NCI-H82 treated with DMSO at 0.1 percent for 48 hours (cell line): ENCODE data around the gene MCM5.
"Not testable (repeated sequence)": the region's sequence is repeated elsewhere in the genome, so short reads cannot be mapped to it uniquely, and the experiment has no call there.

ENCODE experiments used
- DNase-seq: peaks from one replicate; lab custom pipeline; 2025; ENCODE audit not compliant: unreplicated experiment; lab: John Stamatoyannopoulos, UW

The MCM5 gene

DNA sequence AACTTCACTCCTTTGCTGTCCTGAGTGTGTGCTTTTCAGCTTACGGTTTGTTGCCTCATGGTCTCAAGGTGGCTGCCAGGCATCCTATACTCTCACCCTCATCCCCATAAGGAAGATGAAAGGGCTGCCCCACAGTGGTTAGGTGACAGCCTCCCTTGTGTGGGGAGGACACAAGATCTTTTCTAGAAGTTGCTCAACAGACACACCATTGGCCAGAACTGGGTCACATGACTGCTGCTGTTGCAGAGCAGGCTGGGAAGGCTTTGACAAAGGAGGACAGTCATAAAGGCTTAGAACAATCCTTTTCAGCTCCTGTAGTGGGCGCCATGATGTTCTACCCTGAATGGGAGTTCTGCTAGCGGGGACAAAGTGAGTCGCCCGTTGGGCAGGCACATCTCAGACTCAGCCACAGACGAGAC lies 71.0 kb downstream of the MCM5 start:
- no peak for DNase-seq

DNA sequence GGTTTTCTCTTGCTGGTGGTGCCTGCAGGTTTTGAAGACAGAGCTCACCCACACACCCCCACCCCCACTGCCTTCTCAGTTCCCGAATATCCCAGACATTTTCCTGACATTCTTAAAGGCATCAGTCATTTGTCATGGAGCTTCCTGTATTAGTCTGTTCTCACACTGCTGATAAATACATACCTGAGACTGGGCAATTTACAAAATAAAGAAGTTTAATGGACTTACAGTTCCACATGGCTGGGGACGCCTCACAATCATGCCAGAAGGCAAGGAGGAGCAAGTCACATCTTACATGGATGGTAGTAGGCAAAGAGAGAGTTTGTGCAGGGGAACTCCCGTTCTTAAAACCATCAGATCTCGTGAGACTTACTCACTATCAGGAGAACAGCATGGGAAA lies 71.6 kb downstream of the MCM5 start:
- not testable (repeated sequence) for DNase-seq

DNA sequence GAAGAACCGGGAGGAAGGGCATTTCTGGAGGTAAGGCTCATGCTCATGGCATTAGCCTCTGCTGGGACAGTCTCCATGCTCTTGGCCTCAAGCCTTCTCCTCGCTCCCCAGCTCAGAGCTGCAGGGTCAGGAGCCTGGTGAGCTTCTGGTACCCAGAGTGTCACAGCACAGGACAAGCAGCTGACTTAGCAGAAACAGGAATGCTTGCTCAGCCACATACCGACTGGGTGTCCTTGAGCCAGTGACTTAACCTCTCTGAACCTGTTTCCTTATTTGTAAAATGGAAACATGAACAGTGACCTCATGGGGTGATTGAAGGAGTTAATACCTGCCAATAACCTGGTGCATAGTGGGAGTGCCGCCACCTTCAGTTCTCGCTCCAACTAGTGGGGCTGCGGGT lies 72.5 kb downstream of the MCM5 start:
- DNase-seq: no peak

DNA sequence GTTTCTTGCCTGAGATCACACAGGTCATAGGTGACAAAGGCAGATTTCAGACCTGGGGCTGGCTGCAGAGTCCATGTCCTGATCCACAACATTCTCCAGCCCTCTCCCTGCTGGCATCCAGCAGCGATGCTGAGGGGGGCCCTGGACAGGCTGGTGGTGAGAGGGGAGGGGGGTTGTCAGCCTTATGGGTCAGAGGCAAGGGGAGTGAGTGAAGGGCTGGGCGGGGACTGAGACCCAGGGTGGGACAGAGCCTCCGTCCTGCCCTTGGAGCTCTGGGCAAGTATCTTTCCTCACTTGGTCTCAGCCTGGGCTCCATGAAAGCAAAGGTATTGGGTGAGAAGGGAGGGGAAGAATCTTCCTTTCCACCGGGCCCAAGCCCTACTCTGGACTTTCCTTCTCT lies 74.0 kb downstream of the MCM5 start:
- DNase-seq: no peak
